Stomach smooth muscle (tissue), 2 donors: ENCODE results near the gene ARHGEF12.

Experiments
- H3K27ac ChIP-seq: one replicate; pipeline ENCODE4 v1.7.0; 2013; ENCODE audit warnings: mild to moderate bottlenecking, low read length, inconsistent platforms
- H3K27me3 ChIP-seq, 2 donors: one replicate each; pipeline ENCODE4 v1.7.0; 2013; ENCODE audit warnings: low read length in 2 of 2; ENCODE audit not compliant: insufficient read depth in 2 of 2, control insufficient read depth in 1 of 2
- H3K36me3 ChIP-seq, 2 donors: one replicate each; pipeline ENCODE4 v1.7.0; 2013; ENCODE audit warnings: low read length in 2 of 2; ENCODE audit not compliant: control insufficient read depth in 2 of 2, insufficient read depth in 2 of 2
- H3K4me1 ChIP-seq: one replicate; pipeline ENCODE4 v1.7.0; 2013; ENCODE audit warnings: low read length; ENCODE audit not compliant: control insufficient read depth, insufficient read depth
- H3K4me3 ChIP-seq, 2 donors: one replicate each; pipeline ENCODE4 v1.7.0; 2013; ENCODE audit warnings: low read length in 2 of 2
- H3K9ac ChIP-seq, 2 donors: one replicate each; pipeline ENCODE4 v1.7.0; 2013; ENCODE audit warnings: low read length in 2 of 2, mild to moderate bottlenecking in 1 of 2
- H3K9me3 ChIP-seq, 2 donors: one replicate each; pipeline ENCODE4 v1.7.0; 2013; ENCODE audit warnings: low read length in 2 of 2; ENCODE audit not compliant: control insufficient read depth in 2 of 2
- donor health status: healthy.
- donor health status: Pancreatic carcinoma.

The ARHGEF12 gene

GRCh38 chr11:120455487-120455886 is 119.3 kb downstream of the ARHGEF12 start:
- no peaks in the 10 kb centered on the region for H3K9me3 ChIP-seq
- H3K36me3 ChIP-seq, result peaks cover 45 to 48% of the 10 kb centered on the region in 2 donors
- no peak overlapping the region for H3K4me3 ChIP-seq
- H3K9ac ChIP-seq, result no peak overlapping the region
- no peaks in the 10 kb centered on the region for H3K4me1 ChIP-seq
- H3K27me3 ChIP-seq, result no peaks in the 10 kb centered on the region
- H3K27ac ChIP-seq, result no peak overlapping the region

DNA sequence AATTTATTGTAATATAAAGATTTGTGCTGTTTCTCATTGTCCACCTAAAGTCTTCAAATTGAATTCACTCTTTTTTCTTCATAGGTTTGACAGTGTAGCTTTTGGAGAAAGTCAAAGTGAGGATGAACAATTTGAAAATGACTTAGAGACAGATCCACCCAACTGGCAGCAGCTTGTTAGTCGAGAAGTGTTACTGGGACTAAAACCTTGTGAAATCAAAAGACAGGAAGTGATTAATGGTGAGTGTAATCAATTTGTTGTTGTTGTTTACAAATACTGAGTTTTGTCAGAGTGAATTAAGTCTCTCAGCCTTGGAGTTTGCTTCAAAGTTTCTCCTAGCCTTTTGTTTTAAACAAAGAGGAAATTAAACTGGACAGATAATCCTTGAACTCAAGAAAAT is 121.8 kb downstream of the ARHGEF12 start:
- peaks cover 49 to 54% of the 10 kb centered on the region in 2 donors for H3K36me3 ChIP-seq
- no peak overlapping the region for H3K4me3 ChIP-seq

GRCh38 chr11:120462825-120463224 is 126.6 kb downstream of the ARHGEF12 start:
- Histone ChIP-seq H3K4me3 (no peak overlapping the region), H3K36me3 (peaks cover 39 to 53% of the 10 kb centered on the region in 2 donors), H3K9me3 (no peaks in the 10 kb centered on the region), H3K27me3 (no peaks in the 10 kb centered on the region), H3K9ac (no peak overlapping the region), H3K4me1 (no peaks in the 10 kb centered on the region), H3K27ac (no peak overlapping the region)

More for the DNA sequence above, 121.8 kb downstream of the ARHGEF12 start:
- Histone ChIP-seq H3K9ac (no peak overlapping the region), H3K4me1 (no peaks in the 10 kb centered on the region), H3K27me3 (no peaks in the 10 kb centered on the region), H3K9me3 (no peaks in the 10 kb centered on the region), H3K27ac (no peak overlapping the region)

GRCh38 chr11:120465921-120466534 is 129.8 kb downstream of the ARHGEF12 start:
- Histone ChIP-seq H3K36me3 (peaks cover 43 to 54% of the 10 kb centered on the region in 2 donors), H3K9ac (no peak overlapping the region), H3K27ac (no peak overlapping the region), H3K27me3 (no peaks in the 10 kb centered on the region), H3K4me3 (no peak overlapping the region), H3K9me3 (no peaks in the 10 kb centered on the region), H3K4me1 (no peaks in the 10 kb centered on the region)

GRCh38 chr11:120467627-120468026 is 131.4 kb downstream of the ARHGEF12 start:
- no peaks in the 10 kb centered on the region for H3K9me3 ChIP-seq
- no peaks in the 10 kb centered on the region for H3K4me1 ChIP-seq
- H3K9ac ChIP-seq, result no peak overlapping the region
- H3K27me3 ChIP-seq, result no peaks in the 10 kb centered on the region
- no peak overlapping the region for H3K27ac ChIP-seq
- no peak overlapping the region for H3K4me3 ChIP-seq
- H3K36me3 ChIP-seq, result peaks cover 31 to 41% of the 10 kb centered on the region in 2 donors

DNA sequence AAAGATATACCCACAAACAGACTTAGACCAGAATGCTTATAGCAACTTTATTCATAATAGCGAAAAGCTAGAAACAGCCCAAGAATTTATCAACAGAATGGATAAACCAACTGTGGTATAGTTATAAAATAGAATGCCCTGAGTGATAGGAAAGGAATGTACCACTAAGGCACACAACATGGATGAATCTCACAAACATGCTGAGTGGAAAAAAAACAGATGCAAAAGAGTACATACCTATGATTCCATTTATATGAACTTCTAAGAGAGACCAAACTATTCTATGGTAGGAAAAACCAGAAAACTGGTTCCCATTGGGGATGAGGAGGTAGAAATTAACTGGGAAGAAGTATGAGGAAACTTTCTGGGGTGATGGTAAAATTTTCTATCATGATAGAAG is 134.9 kb downstream of the ARHGEF12 start:
- Histone ChIP-seq H3K9me3 (no peaks in the 10 kb centered on the region), H3K27me3 (no peaks in the 10 kb centered on the region), H3K9ac (no peak overlapping the region), H3K4me1 (no peaks in the 10 kb centered on the region), H3K36me3 (peaks cover 39 to 42% of the 10 kb centered on the region in 2 donors), H3K27ac (no peak overlapping the region), H3K4me3 (no peak overlapping the region)

- H3K4me1 ChIP-seq, result no peaks in the 10 kb centered on the region
- H3K9me3 ChIP-seq, result no peaks in the 10 kb centered on the region
- peaks cover 34 to 37% of the 10 kb centered on the region in 2 donors for H3K36me3 ChIP-seq
- H3K27ac ChIP-seq, result no peak overlapping the region
- no peaks in the 10 kb centered on the region for H3K27me3 ChIP-seq
- no peak overlapping the region for H3K9ac ChIP-seq
- no peak overlapping the region for H3K4me3 ChIP-seq
These were observed 135.8 kb downstream of the ARHGEF12 start for GRCh38 chr11:120471994-120472393.

DNA sequence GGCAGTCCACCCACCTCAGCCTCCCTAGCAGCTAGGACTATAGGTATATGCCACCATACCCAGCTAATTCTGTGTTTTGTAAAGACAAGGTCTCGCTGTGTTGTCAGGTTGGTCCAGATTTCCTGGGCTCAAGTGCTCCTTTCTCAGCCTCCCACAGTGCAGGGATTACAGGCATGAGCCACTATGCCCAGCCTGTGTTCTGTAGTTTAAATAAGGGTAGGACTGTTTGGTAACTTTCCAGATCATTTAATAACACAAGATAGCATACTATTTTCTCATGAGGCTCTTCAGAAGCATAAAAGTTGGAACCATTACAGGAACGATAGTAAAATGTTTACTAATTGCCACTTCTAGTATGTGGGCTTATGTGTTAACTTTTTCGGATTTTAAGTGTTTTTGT is 137.3 kb downstream of the ARHGEF12 start:
- Histone ChIP-seq H3K27ac (no peak overlapping the region), H3K36me3 (peaks cover 40 to 44% of the 10 kb centered on the region in 2 donors), H3K4me1 (no peaks in the 10 kb centered on the region), H3K4me3 (no peak overlapping the region), H3K9ac (no peak overlapping the region), H3K9me3 (no peaks in the 10 kb centered on the region), H3K27me3 (no peaks in the 10 kb centered on the region)

GRCh38 chr11:120482149-120482548 is 145.9 kb downstream of the ARHGEF12 start:
- Histone ChIP-seq H3K27me3 (no peaks in the 10 kb centered on the region), H3K4me3 (no peak overlapping the region), H3K9ac (no peak overlapping the region), H3K27ac (no peak overlapping the region), H3K4me1 (no peaks in the 10 kb centered on the region), H3K36me3 (peaks cover 40 to 54% of the 10 kb centered on the region in 2 donors), H3K9me3 (no peaks in the 10 kb centered on the region)

DNA sequence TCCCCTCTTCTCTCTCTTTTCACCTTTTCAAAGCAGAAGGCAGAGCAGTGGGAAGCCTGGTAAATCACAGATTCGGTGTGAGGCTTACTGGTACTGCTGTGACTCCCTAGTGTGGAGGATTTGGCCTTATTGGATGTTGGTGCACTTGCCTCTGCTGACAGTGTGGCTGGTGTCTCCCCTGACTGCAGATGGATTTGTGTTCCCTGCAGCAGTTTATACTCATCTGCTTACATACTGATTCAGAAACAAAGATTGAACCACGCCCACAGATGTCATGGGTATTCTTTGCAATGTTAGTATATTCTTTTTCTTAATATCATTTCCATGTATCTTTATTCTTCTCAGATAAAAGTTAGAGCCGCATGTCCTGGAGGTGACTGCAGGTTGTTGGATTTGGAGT is 148.5 kb downstream of the ARHGEF12 start:
- Histone ChIP-seq H3K4me1 (no peaks in the 10 kb centered on the region), H3K9me3 (no peaks in the 10 kb centered on the region), H3K4me3 (no peak overlapping the region), H3K27ac (no peak overlapping the region), H3K27me3 (no peaks in the 10 kb centered on the region), H3K9ac (no peak overlapping the region), H3K36me3 (peaks cover 25 to 37% of the 10 kb centered on the region in 2 donors)

- no peaks in the 10 kb centered on the region for H3K27me3 ChIP-seq
- H3K9ac ChIP-seq, result no peak overlapping the region
- no peak overlapping the region for H3K27ac ChIP-seq
- no peaks in the 10 kb centered on the region for H3K4me1 ChIP-seq
- no peak overlapping the region for H3K4me3 ChIP-seq
- H3K36me3 ChIP-seq, result peaks cover 18 to 25% of the 10 kb centered on the region in 2 donors
- H3K9me3 ChIP-seq, result no peaks in the 10 kb centered on the region
These were observed 149.9 kb downstream of the ARHGEF12 start for GRCh38 chr11:120486138-120486537.
